Adrenal gland (tissue), 5 donors: ENCODE data around the gene WDR47.

Experiments used
- CTCF ChIP-seq, 6 experiments: fragments of 450-650 bp in 4 of 6; fragments of 200-600 bp in 2 of 6; sonication (generic) in 1 of 6; IDR thresholded peaks; 1 replicate in 5 of 6; 2 replicates in 1 of 6; pipeline versions ENCODE4 v1.5.1 to v1.8.0; 2016 to 2021; ENCODE audit warnings: antibody characterized with exemption in 6 of 6, mild to moderate bottlenecking in 2 of 6, moderate library complexity in 1 of 6
- POLR2A ChIP-seq, 2 donors: fragments of 450-650 bp; IDR thresholded peaks; one replicate each; pipeline ENCODE4 v1.6.1; 2017; ENCODE audit warnings: antibody characterized with exemption in 2 of 2, mild to moderate bottlenecking in 2 of 2, moderate library complexity in 1 of 2
- donor health status: DM: no; HTN: no; CAD: no.

- TF ChIP-seq CTCF (IDR thresholded peaks at IDR 0.05) (no peak), POLR2A (IDR thresholded peaks at IDR 0.05) (no peak)
These were observed 88.5 kb downstream of the WDR47 start for GRCh38 chr1:108953452-108953851.
